ENCODE measurements around the gene MRTFA. TPM values are rescaled to one million over a fixed set of nuclear protein-coding genes. Genes with fewer than 3 reads are reported as not detected.

Gene MRTFA
- total RNA-seq, 4 donors from 2014 or later, result 45.5 to 90.2 (median 78.3) TPM

DNA sequence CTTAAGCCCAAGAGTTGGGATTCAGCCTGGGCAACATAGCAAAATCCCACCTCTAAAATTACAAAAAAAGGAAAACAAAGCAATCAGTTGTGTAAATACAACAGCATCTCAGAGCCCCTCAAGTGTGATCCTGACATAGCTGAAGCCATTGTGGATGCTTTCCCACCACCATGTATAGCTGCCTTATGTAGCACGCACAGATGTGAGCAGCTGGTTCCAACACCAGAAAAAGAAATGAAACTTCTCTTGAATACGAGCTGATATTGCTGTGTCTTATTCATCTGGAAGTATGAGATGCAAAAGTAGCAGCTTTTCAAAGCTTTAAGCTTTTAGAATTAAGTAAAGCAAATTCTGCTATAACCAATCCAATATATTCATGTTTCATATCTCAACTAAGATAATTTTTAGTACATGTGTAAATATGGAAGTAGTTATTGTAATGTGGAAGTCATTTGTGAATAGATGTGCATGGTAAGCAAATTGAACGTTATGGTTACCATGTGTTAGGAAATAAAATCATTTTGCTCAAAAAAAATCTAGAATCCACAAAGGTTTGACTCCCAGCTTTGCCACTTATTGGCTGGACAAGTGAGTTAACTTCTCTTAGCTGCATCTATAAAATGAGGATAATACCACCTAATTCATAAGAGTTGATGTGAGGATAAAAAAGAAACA is 203.0 kb downstream of the MRTFA start:
- ATAC-seq, result no peak
- 63 to 73% methylated on average over 3 of the region's 3 CpGs for WGBS, 2 donors (ENCODE audit: low coverage in 1 of 2)

DNA sequence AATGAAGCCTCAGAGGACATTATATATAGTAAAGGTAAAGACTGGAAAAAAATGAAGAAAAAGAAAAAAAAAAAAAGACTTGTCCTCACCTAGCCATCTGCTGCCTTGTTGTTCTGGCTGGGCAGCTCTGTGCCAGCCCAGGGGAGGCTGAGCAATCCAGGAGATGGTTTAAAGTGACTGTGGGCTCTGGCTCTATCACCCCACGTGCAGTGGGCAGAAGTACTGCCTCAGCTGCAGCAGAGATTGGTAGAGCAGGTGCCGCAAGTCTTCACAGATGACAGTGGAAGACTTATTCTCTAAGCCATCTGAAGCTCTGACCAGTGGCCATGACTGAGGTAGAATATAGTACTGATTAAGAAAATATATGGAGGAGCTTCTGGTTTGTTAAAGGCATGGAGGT is 203.9 kb downstream of the MRTFA start:
- Histone ChIP-seq H3K36me3 (peaks cover 0 to 56% of the 10 kb centered on the region in 2 donors), H3K4me1 (peaks cover 0 to 47% (median 16%) of the 10 kb centered on the region in 3 donors), H3K4me3 (no peak overlapping the region), H3K27me3 (no peaks in the 10 kb centered on the region), H3K9me3 (no peaks in the 10 kb centered on the region), H3K27ac (peak overlapping the region in 1 of 4 donors; percentile 6)
- WGBS, 2 donors (ENCODE audit: low coverage in 1 of 2), result 83 to 95% methylated on average over 2 of the region's 2 CpGs
- TF ChIP-seq EP300 (IDR thresholded peaks at IDR 0.05), result no peak
- TF ChIP-seq POLR2A (IDR thresholded peaks at IDR 0.05), result no peak
- no peak for TF ChIP-seq POLR2AphosphoS5 (IDR thresholded peaks at IDR 0.05)
- TF ChIP-seq, protein P1, sequence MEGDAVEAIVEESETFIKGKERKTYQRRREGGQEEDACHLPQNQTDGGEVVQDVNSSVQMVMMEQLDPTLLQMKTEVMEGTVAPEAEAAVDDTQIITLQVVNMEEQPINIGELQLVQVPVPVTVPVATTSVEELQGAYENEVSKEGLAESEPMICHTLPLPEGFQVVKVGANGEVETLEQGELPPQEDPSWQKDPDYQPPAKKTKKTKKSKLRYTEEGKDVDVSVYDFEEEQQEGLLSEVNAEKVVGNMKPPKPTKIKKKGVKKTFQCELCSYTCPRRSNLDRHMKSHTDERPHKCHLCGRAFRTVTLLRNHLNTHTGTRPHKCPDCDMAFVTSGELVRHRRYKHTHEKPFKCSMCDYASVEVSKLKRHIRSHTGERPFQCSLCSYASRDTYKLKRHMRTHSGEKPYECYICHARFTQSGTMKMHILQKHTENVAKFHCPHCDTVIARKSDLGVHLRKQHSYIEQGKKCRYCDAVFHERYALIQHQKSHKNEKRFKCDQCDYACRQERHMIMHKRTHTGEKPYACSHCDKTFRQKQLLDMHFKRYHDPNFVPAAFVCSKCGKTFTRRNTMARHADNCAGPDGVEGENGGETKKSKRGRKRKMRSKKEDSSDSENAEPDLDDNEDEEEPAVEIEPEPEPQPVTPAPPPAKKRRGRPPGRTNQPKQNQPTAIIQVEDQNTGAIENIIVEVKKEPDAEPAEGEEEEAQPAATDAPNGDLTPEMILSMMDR (IDR thresholded peaks at IDR 0.05), result no peak
- no peak for ATAC-seq

More for the DNA sequence above, 203.0 kb downstream of the MRTFA start:
- Histone ChIP-seq H3K4me1 (peaks cover 0 to 54% (median 19%) of the 10 kb centered on the region in 3 donors), H3K36me3 (peaks cover 0 to 47% of the 10 kb centered on the region in 2 donors), H3K27me3 (no peaks in the 10 kb centered on the region), H3K9me3 (no peaks in the 10 kb centered on the region), H3K4me3 (no peak overlapping the region), H3K27ac (peak overlapping the region in 2 of 4 donors; percentile 6)
- TF ChIP-seq EP300 (IDR thresholded peaks at IDR 0.05) (no peak), POLR2AphosphoS5 (IDR thresholded peaks at IDR 0.05) (no peak), POLR2A (IDR thresholded peaks at IDR 0.05) (no peak)
- TF ChIP-seq, protein P1 (IDR thresholded peaks at IDR 0.05), result no peak

DNA sequence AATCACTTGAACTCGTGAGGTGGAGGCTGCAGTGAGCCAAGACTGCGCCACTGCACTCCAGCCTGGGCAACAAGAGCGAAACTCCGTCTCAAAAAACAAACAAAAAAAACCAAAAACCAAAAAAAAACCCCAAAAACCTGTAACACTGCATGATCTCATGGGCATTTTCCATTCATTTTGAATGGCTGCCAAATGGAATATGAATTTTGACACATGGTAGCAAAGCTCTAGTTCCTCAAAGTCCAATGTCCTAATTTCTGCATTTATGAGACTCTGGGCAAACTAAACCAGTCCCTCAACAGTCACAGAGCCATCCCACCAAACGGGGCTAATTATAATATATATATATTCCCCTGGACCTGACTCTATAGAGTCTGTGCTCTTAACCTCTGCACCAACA is 204.4 kb downstream of the MRTFA start:
- no peaks in the 10 kb centered on the region for H3K9me3 ChIP-seq
- H3K36me3 ChIP-seq, result peaks cover 0 to 60% of the 10 kb centered on the region in 2 donors
- WGBS, 2 donors (ENCODE audit: low coverage in 1 of 2), result 78 to 81% methylated on average over 3 to 5 of the region's 5 CpGs

DNA sequence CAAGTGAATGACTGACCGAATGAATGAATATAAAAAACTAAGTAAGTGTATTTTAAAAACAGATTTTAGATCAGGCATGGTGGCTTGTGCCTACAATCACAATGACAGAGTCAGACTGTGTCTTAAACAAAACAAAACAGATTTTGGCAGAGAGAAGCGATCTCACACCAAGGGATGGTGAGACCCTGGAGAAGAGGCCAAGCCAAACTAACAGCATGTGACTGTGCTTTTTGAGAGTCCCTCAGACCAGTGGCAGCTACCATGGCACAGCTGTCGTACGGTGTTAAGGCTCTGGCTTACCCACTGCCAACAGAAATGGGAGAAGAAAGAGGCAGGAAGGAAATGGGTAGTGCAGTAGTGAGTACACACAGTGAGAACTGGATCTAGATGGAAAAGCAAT is 205.5 kb downstream of the MRTFA start:
- WGBS, 2 donors (ENCODE audit: low coverage in 1 of 2), result 89 to 90% methylated on average over 3 to 4 of the region's 4 CpGs
- Histone ChIP-seq H3K4me1 (peaks cover 0 to 41% (median 3%) of the 10 kb centered on the region in 3 donors), H3K9me3 (no peaks in the 10 kb centered on the region), H3K4me3 (no peak overlapping the region), H3K27me3 (no peaks in the 10 kb centered on the region), H3K36me3 (peaks cover 0 to 72% of the 10 kb centered on the region in 2 donors), H3K27ac (no peak overlapping the region)
- TF ChIP-seq POLR2A (IDR thresholded peaks at IDR 0.05) (no peak), POLR2AphosphoS5 (IDR thresholded peaks at IDR 0.05) (no peak), EP300 (IDR thresholded peaks at IDR 0.05) (no peak)
- TF ChIP-seq, protein P1 (IDR thresholded peaks at IDR 0.05), result no peak
- no peak for ATAC-seq

More for the DNA sequence above, 204.4 kb downstream of the MRTFA start:
- Histone ChIP-seq H3K4me3 (no peak overlapping the region), H3K4me1 (peaks cover 0 to 42% (median 13%) of the 10 kb centered on the region in 3 donors), H3K27me3 (no peaks in the 10 kb centered on the region), H3K27ac (no peak overlapping the region)
- ATAC-seq, result no peak
- TF ChIP-seq POLR2AphosphoS5 (IDR thresholded peaks at IDR 0.05) (no peak), POLR2A (IDR thresholded peaks at IDR 0.05) (no peak), EP300 (IDR thresholded peaks at IDR 0.05) (no peak)
- TF ChIP-seq, protein P1 (IDR thresholded peaks at IDR 0.05), result no peak

DNA sequence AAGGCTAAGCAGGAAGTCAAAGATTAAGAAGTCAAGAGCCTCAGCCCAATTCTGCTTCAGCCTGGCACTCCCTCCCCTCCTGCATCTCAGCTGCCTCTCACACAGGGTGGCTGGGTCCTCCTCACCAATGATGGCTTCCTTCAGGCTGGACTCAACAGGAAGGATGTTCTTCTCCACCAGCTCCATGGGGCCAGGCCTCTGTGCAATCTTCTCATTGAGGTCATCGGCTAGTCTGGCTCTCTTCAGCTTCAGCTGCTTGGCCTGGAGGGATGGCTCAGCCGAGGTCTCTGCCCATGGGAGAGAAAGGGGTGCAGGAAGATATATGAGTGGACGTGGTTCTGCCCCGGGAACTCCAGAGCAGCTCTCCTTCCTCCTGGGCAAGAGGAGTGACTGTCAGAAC is 207.0 kb downstream of the MRTFA start:
- peaks cover 0 to 77% of the 10 kb centered on the region in 2 donors for H3K36me3 ChIP-seq
- H3K27ac ChIP-seq, result no peak overlapping the region
- H3K27me3 ChIP-seq, result no peaks in the 10 kb centered on the region
- no peaks in the 10 kb centered on the region for H3K9me3 ChIP-seq
- peaks cover 0 to 40% (median 0%) of the 10 kb centered on the region in 3 donors for H3K4me1 ChIP-seq
- TF ChIP-seq POLR2A (IDR thresholded peaks at IDR 0.05), result no peak
- TF ChIP-seq, protein P1 (IDR thresholded peaks at IDR 0.05), result no peak
- no peak for TF ChIP-seq EP300 (IDR thresholded peaks at IDR 0.05)
- TF ChIP-seq POLR2AphosphoS5 (IDR thresholded peaks at IDR 0.05), result no peak
- WGBS, 2 donors (ENCODE audit: low coverage in 1 of 2), result 83% methylated on average over 1 of the region's 4 CpGs; no CpG with 5 or more reads in 1 of the 2 donors
- no peak overlapping the region for H3K4me3 ChIP-seq
- ATAC-seq, result no peak
